Measurements from ENCODE around the gene PRR13. TPM values are rescaled to one million over a fixed set of nuclear protein-coding genes. Genes with fewer than 3 reads are reported as not detected.

Gene PRR13
- total and polyA plus RNA-seq, 2 of the 8 experiments (the other 6 are each of a cell fraction or from before 2014, with no cell fraction given): 82.9 to 185 TPM

- Histone ChIP-seq H3K79me2 (ENCODE audit: control insufficient read depth in 1 of 2, insufficient read depth in 2 of 2, low read length in 2 of 2) (peaks cover 0 to 45% of the 10 kb centered on the region in 2 experiments; a peak in 2 of 4 replicates), H3K9ac (replicated peaks in 1 of 4; ENCODE audit: extremely low read depth in 1 of 4, low read depth in 3 of 4, low read length in 3 of 4) (no peak overlapping the region), H2BK5ac (ENCODE audit: low read depth, low read length) (no peak overlapping the region), H3K27ac (ENCODE audit: low read depth, low read length) (no peak overlapping the region), H3K4me2 (ENCODE audit: insufficient read depth in 1 of 2, low read depth in 2 of 2, low read length in 2 of 2) (no peak overlapping the region), H2BK15ac (ENCODE audit: low read length) (no peak overlapping the region), H3K79me1 (ENCODE audit: low read depth, low read length) (no peaks in the 10 kb centered on the region; the same call in none of the 2 replicates), H3K27me3 (replicated peaks in 1 of 4; ENCODE audit: control insufficient read depth in 3 of 4, extremely low read depth in 1 of 4, insufficient read depth in 3 of 4, low read length in 3 of 4) (no peaks in the 10 kb centered on the region), H2BK120ac (replicated peaks; ENCODE audit: low read depth, low read length) (no peak overlapping the region), H2BK12ac (ENCODE audit: low read depth, low read length) (no peak overlapping the region), H3K9me3 (ENCODE audit: insufficient read depth in 2 of 2, low read depth in 1 of 2, low read length in 1 of 2) (no peaks in the 10 kb centered on the region), H3K4ac (replicated peaks; ENCODE audit: insufficient read length, low read depth, low read length) (no peak overlapping the region), H3K36me3 (ENCODE audit: control insufficient read depth in 2 of 4, insufficient read depth in 4 of 4, low read length in 3 of 4) (peaks cover 53 to 98% (median 84%) of the 10 kb centered on the region in 4 experiments), H4K8ac (ENCODE audit: extremely low read depth, insufficient read depth, low read length) (no peak overlapping the region; the same call in 1 of the 2 replicates), H4K91ac (replicated peaks; ENCODE audit: insufficient read length, low read length) (no peak overlapping the region), H3K18ac (ENCODE audit: extremely low read depth, low read length) (no peak overlapping the region), H2BK20ac (ENCODE audit: low read length) (no peak overlapping the region), H3K14ac (ENCODE audit: insufficient read length) (no peak overlapping the region), H3K23ac (ENCODE audit: insufficient read length) (no peak overlapping the region), H4K20me1 (replicated peaks in 1 of 2; ENCODE audit: control insufficient read depth in 1 of 2, insufficient read depth in 2 of 2, low read length in 2 of 2) (peaks cover 21 to 31% of the 10 kb centered on the region in 2 experiments), H3K23me2 (ENCODE audit: low read depth, low read length) (no peaks in the 10 kb centered on the region), H3K4me3 (ENCODE audit: extremely low read depth in 1 of 4, insufficient read depth in 2 of 4, low read depth in 3 of 4, low read length in 4 of 4) (no peak overlapping the region), H2AFZ (ENCODE audit: low read length) (no peak overlapping the region), H4K5ac (ENCODE audit: insufficient read length, low read depth, low read length) (no peak overlapping the region), H3K4me1 (replicated peaks in 1 of 4; ENCODE audit: control insufficient read depth in 3 of 4, insufficient read depth in 4 of 4, low read length in 3 of 4) (peaks cover 0 to 7% (median 1%) of the 10 kb centered on the region in 4 experiments; a peak in 3 of 7 replicates), H3K56ac (replicated peaks; ENCODE audit: insufficient read length, low read depth, low read length) (no peak overlapping the region), H2AK5ac (ENCODE audit: low read depth, low read length) (no peak overlapping the region)
- ChIA-PET CTCF (ENCODE audit: partially characterized antibody) (interaction anchor here (1.0 to 5.3 kb wide), 10 partner anchors 8 to 271 kb away, joined by 3 to 57 read pairs (median 14); partner anchors contain the start of genes AAAS and MAP3K12), POLR2A (ENCODE audit: partially characterized antibody) (interaction anchor here (0.6 to 67.0 kb wide), 8 partner anchors 7 to 186 kb away, joined by 3 to 3397 read pairs (median 4); partner anchors contain the start of genes AAAS, MAP3K12, NPFF and PCBP2)
- 95% methylated on average over 11 of the region's 13 CpGs; no CpG with 5 or more reads in 1 of the 2 experiments for WGBS, 2 experiments (ENCODE audit: extremely low coverage in 1 of 2, insufficient coverage in 1 of 2, insufficient read length in 1 of 2, insufficient replicate concordance in 2 of 2, low coverage in 1 of 2, low lambda C conversion rate in 2 of 2, missing lambda C conversion rate in 1 of 2)
- DNase-seq (ENCODE audit: low read depth in 1 of 2, low spot score in 2 of 2) (no peak), FAIRE-seq (no peak)
- TF ChIP-seq BRCA1 (IDR thresholded peaks at IDR 0.05; ENCODE audit: low read depth, low read length) (no peak), POLR2AphosphoS5 (IDR thresholded peaks at IDR 0.05; ENCODE audit: low read depth, low read length) (0 out of 2 replicates have a peak, but pooled peaks have one; percentile 29), RFX5 (IDR thresholded peaks at IDR 0.05; ENCODE audit: borderline replicate concordance, low read depth, low read length) (no peak), TCF12 (IDR thresholded peaks at IDR 0.05; ENCODE audit: low read depth, low read length) (no peak)
Observed at GRCh38 chr12:53474819-53475218, 33.3 kb downstream of the PRR13 start.
